HG03442 (cell line): Measurements from ENCODE around the gene ZNF22.

Source experiments
- ATAC-seq: cut with Tn5 transposase; IDR thresholded peaks from one replicate; pipeline ENCODE4 v1.9.1; 2021; ENCODE audit warnings: mild to moderate bottlenecking, moderate library complexity; ENCODE audit not compliant: unreplicated experiment

Gene ZNF22

GRCh38 chr10:44975431-44976331 is 25.0 kb upstream of the ZNF22 start:
- ATAC-seq = no peak

GRCh38 chr10:44976352-44977198 is 24.1 kb upstream of the ZNF22 start:
- ATAC-seq = no peak

- ATAC-seq = no peak
Measured at GRCh38 chr10:44977287-44978212, 23.2 kb upstream of the ZNF22 start.

DNA sequence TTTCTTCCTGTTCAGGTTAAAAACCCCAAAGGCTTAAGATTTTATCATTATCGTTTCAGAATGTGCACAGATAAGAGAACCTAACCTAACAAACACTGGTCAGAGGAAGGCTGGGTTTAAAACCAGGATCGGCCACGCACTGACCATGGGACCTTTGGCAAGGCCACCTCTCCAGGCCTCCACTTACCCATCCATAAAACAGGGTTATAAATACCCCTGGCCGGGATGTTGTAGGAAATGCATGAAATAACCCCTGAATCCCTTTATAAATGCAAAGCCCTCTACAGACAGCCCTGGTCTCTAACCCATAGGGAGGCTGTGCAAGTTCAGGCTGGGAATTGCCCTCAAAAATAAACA is 22.5 kb upstream of the ZNF22 start:
- no peak for ATAC-seq

DNA sequence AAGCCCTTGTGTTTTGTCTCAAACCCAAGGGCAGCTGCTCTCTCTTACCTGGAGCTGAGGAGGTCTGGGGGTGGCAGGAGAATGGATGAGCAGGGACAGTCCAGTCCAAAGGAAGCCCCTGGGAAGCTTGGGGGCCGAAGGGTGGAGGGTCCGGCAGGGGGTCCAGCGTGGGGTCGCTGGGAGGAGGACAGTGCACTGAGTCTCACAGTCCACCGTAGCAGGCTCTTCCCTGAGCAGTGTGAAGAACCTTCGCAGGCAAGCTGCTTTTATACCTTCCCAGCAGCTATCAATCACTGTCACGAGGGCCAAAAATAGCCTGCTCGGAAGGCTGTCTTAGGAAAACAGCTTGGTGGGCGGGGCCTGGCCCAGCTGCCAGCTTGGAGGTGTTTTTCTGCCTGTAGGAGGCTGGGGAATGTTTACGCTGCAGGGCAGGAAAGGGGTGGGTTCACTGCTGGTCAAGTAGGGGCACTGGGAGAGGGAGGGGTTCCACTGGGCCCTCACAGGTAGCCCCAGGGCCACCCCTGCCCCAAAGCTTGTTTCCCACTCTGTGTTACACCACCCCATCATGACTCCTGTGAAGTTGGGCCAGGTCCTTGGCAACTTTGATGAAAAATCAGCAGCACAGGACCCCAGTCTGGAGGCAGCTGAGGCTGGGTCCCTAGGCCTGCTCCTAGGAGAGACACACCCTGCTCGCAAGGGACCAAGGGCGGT is 22.0 kb upstream of the ZNF22 start, which contains the start of gene DEPP1:
TSS of gene DEPP1 (minus strand) at position 240 of the 711 bp plus-strand sequence. CDS start 779 bp downstream, outside the sequence.
- ATAC-seq = peak; percentile 26

DNA sequence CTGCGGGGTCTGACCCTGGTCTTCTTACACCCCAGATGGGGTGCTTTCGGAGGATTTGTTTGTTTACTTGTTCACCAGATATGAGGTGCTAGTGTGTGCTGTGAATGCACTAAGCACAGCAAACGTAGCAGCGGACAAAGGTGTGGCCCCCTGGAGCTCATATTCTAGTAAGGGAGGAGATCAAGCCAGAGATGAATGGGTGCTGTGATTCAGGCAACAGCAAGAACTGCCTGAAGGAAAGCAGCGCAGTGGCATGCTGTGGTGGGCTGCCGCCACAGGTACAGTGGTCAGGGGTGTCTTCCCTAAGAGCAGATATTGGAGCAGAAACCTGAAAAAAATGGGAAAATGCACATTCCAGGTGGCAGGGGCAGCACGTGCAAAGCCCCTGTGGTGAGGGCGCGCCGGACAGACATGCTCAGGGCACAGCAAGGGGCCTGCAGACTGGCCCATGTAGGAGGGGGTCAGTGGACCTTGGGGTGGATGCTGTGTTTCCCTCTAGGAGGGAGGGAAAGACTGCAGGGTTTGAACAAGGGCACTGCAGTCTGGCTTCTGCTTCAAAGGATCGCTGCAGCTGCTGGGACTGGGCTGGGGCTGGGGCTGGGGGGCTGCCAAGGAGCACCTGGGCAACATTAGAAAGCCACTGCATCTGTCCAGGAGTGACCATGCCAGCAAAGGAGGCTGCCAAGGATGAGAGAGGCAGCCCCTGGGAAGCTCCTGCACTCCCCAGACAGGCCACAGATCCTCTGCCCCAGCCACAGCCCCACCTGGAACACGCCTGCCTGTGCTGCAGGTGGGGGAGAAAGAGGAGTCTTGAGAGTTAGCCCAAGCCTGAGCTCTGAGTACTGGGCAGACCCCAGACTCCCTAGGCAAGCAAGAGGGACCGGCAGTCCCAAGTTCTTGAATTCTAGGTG is 21.2 kb upstream of the ZNF22 start:
- ATAC-seq = no peak

DNA sequence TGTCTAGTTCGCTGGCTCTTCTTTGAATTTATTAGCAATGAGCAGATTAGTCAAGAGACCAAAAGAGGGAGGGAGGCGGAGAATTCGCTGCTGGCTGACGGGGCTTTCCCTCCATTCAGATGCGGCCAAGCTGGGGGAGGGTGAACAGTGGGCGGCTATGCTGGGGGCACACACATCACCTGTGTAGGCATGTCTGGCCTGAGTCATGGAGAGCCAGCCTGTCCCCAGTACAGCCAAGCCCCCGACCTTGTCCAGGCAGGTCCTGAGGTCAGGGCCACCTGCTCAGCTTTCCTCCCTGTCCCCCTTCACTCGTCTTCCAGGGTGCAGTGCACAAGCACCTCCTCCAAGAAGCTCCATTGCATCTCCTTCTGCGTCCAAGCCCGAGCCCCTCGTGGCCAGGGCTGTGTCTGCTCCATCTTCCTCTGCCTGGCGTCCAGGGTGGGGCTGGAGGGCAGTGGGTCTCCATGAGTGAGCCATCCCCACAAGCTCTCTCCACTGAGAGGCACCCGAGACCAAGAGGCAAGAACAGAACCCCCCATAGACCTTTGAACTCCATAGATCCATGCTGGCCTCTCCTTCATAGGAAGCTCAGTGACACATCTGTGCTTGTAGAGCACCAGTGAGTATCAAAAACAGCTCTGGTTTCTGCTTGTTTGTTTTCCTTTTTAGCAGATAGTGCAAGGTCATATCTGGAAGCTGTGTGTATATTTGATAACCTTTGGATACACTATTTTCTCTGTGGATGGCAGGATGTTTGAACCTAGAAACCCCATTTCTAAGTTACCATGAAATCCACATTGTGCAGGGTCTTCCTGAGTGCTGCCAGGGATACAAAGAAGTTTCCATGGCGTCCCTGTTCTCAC is 20.2 kb upstream of the ZNF22 start:
- ATAC-seq = no peak

DNA sequence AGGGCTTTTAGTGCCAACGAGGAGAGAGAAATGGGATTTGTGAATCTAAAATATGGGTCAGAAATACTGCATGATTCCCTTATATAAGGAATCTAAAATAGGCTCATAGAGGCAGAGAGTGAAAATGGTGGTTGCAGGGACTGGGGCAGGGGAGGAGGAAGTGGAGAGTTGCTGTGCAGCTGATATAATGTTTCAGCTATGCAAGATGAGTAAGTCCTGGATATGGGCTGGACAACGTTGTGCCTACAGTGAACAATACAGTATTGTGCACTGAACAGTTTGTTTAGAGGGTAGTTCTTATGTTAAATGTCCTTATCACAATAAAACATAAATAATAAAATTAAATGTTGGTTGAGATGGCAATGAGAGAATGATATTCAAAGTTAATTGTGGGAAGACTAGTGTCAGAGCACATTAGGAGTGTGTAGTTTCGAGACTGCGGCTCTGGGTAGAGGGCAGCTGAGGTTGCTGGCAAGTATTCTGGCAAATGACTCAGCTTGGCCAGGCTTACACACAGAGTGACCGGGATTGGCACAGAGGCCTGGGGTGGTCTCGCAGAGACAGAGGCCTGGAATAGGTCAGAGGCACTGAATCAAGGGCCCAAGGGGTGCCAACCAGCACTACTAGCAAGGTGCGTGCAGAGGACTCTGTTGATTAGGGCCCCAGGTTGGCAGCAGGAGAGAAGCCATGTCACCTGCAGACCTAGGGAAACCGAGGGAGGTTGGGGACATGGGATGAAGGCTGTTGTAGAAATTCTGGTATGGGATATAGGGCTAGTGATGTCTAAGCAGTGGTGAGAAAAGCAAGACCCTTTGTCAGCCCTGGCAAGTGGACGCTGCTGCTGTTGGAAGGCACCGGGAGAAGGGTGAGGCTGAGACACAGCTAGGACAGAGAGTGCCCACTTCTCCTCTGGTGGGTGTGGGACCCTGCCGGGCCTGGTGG is 19.3 kb upstream of the ZNF22 start:
- ATAC-seq = peak; percentile 63

DNA sequence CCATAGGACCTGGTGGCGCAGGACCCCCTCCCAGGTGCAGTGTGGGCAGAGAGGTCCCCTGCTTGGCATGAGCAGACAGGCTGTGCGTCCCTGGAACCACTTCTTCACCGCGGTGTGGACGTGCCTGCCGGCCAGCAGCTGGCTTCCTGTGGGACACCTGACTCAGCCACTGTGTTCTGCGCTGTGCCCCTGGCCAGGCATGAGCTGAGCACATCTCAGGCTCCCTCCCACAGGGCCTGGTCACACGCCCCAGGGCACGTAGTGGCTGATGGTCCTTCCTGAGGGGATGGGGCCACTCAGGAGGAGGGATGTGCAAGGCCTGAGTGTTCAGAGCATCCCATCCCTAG is 18.6 kb upstream of the ZNF22 start:
- no peak for ATAC-seq

GRCh38 chr10:44982496-44982895 is 18.2 kb upstream of the ZNF22 start:
- ATAC-seq = no peak

GRCh38 chr10:44983066-44983894 is 17.4 kb upstream of the ZNF22 start:
- ATAC-seq = no peak

DNA sequence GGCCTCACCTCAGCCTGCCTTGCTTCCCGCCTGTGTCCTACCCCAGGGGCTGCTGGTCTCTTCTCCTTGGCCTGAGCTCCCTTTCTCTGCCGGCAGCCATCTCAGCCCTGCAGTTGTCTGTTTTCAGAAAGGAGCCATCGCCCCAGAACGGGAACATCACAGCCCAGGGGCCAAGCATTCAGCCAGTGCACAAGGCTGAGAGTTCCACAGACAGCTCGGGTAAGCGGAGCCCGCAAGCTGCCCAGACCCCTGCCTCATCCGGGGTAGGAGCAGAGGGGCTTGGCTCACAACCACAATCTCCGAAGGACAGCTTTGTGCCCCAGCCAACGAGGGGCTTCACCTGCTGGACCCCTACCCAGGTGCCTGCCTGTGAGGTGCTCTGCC is 16.8 kb upstream of the ZNF22 start:
- ATAC-seq = no peak

DNA sequence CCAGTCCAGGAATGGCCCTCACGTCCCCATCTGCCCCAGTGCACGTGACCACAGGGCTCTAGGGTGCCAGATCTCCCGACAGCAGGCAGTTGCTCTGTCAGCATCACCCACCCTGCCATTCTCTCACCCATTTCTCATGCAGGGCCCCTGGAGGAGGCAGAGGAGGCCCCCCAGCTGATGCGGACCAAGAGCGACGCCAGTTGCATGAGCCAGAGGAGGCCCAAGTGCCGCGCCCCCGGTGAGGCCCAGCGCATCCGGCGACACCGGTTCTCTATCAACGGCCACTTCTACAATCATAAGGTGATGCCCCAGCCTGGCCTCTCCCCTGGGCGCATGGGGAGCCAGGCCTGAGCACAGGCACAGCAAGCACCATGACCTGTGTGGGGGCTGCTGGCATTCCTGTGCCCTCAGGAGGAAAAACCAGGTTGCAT is 16.0 kb upstream of the ZNF22 start:
- ATAC-seq = no peak

DNA sequence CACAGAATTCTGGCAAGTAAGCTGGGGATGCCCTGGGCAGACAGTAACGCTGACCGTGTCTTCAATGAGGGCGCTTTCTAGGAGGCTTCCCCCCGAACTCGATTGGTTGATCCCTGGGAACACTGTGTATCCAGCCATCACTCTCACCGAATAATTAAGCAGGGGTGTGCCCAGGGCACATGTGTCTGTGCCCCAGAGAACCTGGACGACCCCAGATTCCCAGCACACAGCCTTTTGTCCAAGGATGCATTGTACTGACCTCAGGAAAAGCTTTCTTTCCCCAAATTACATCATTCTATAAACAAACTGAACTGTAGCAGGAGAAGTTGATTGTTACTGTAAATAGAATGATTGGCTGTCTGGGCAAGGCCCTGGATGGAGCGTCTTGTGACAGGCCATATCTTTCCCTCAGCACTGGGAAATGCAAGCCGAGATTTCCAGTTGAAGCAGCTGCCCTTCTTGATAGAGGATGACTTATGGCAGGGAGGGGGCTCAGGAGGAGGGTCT is 15.5 kb upstream of the ZNF22 start:
- no peak for ATAC-seq

GRCh38 chr10:44986179-44986578 is 14.5 kb upstream of the ZNF22 start:
- no peak for ATAC-seq

- ATAC-seq = no peak
Measured at GRCh38 chr10:44986670-44987069, 14.1 kb upstream of the ZNF22 start.
